Measurements from ENCODE around the gene PABPC1L.

DNA sequence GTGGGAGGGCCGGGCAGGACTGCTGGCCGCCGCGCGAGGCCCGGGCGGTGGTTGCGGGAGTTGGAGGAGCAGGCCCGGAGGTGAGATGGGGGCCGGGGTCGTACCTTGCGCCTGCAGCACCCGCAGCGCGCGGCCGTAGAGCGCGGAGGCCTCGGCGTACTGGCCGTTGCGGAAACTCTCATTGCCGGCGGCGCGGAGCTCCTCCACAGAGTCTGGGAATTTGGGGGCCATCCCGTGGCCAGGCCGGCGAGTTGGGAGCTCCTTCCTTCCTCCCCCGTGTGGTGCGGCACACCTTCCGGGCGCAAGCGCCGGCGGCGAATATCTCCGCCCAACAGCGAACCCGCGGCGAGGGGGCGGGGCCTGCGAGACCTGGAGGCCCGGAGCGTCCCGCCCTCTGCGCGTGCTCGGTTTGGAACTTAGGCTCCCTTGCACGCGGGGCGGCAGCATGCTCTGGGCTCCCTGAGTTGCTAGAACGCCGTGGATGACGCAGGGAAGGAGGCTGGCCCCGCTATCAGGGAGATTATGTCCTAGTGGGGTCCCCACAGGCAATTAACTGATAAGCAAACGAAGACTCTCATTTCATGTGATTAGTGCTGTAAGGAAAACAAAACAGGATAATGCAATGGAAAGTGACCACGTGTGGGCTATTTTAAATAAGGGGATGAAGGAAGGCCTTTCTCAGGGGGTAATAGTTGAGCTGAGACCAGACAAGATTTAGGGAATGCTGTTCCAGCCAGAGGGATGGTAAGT, 50.4 kb downstream of the PABPC1L start, which contains the start of gene TOMM34:
- peak; percentile 88 for TF ChIP-seq POLR2A (IDR thresholded peaks at IDR 0.05; ENCODE audit: extremely low read depth, insufficient read length)
- no peak for TF ChIP-seq CTCF (IDR thresholded peaks at IDR 0.05; ENCODE audit: low read depth, low read length)

Data from NB4 (cell line).